Activated CD8-positive, alpha-beta memory T cell treated with anti-CD3 and anti-CD28 coated beads for 48 hours (primary cell): ENCODE data around the gene LY6G6D.

Experiments used
- DNase-seq, 3 experiments: peaks; one replicate each; pipeline ENCODE4 v3.0.0-alpha.2; 2020; ENCODE audit warnings: low read depth in 2 of 3, low spot score in 2 of 3

The LY6G6D gene

GRCh38 chr6:31717499-31718222 lies 2.5 kb downstream of the LY6G6D start:
- DNase-seq = no peak

GRCh38 chr6:31718265-31718664 lies 3.1 kb downstream of the LY6G6D start:
- DNase-seq = no peak

- no peak for DNase-seq
Measured at GRCh38 chr6:31719001-31719400, 3.9 kb downstream of the LY6G6D start.

DNA sequence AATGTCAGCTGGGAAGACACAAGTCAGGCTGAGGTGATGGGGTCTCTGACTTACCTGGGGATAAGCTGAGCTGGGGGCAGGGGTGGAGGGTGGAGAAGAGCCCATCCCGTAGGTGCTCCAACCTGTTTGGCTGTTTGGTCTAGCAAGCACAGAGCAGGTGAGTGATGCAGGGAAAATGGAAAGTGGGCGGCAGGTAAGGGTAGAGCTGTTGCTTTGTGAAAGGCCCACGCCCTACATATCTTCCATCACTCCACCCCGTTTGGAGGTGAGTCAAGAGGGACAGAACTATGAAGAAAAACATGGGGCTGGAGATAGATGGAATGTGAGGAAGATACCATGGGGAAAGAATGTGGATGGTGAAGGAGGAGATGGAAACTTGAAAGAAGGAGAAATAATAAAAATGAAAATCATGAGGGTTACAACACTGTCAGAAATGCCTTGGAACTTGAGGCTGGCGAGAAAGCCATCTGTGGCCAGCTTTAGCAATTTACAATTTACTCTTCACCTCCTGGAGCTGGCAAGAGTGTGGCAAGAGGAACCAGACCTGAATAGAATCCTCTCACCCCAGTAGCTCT lies 5.1 kb downstream of the LY6G6D start:
- DNase-seq = no peak

DNA sequence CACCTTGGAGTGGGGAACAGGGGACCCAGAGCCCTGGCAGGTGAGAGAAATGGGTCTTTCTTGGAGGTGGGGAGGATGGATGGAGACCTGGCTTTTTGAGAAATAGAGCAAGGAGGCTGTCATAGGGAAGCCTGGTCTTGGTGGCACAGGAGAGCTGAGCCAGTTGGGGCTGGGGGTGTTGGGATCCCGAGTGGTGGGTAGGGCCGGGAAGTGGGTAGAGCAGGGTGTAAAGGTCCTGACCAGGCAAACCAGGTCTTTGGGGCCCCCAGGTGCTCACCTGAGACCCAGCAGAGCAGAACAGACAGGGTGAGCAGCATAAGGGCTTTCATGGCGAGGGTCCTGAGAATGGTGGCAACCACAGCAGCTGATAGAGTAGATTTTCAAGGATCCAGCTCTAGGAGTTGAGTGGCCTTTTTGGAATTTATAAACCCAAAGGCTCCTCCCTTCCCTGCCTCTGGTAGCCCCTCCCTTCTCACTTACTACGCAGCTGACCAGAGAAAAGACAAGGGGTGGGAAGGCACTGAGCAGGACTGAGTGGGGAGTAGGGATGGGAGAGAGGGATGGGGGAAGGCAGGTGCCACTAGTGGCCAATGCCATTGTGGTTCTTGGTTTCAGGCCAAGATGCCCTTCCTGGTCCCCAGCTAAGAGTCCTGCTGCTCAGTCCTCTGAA lies 6.3 kb downstream of the LY6G6D start, which contains the start of gene LY6G6C:
Gene LY6G6C (minus strand): TSS at position 396 of the 670 bp plus-strand sequence. CDS start 67 bp downstream, at position 329.
- no peak for DNase-seq

DNA sequence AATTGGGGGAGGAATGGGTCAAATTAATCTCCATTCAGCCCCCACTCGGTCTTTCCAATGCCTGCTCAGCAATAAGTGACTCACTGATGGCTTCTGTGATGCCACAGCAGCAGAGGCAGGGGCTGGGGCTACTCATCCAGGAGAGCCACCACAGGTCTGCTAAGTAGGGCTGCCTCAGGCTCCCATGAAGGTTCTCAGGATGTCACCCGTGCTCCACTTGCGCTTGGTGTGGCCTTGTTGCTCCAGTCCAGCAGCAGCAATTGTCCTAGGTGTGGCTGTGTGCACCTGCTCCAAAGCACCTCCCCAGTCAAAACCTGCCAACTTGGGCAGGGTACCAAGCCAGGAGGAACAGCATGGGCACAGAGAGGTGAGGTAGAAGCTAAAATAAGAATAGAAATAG lies 7.0 kb downstream of the LY6G6D start:
- DNase-seq = no peak

DNA sequence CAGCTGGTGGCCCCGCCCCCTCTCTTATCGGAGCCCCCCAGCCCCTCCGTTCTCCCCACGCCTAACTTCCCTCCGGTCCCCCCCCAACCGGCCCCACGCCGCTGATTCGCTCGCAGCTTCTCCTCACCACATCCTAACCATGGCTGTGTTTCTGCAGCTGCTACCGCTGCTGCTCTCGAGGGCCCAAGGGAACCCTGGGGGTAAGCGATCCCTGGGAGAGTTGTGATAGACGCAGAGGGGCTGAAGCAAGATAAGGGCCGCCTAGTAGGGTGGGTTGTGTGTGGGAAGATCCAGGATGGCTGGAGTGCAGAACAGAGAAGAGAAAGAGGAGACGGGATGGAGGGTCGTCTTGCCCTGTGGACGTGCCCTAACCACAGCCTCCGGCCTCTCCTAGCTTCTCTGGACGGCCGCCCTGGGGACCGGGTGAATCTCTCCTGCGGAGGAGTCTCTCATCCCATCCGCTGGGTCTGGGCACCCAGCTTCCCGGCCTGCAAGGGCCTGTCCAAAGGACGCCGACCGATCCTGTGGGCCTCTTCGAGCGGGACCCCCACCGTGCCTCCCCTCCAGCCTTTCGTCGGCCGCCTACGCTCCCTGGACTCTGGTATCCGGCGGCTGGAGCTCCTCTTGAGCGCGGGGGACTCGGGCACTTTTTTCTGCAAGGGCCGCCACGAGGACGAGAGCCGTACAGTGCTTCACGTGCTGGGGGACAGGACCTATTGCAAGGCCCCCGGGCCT lies 8.3 kb downstream of the LY6G6D start, which contains the start of gene MPIG6B:
Gene MPIG6B (plus strand): TSS at position 129 of the 735 bp plus-strand sequence. CDS start 11 bp downstream, at position 140.
- DNase-seq = no peak

DNA sequence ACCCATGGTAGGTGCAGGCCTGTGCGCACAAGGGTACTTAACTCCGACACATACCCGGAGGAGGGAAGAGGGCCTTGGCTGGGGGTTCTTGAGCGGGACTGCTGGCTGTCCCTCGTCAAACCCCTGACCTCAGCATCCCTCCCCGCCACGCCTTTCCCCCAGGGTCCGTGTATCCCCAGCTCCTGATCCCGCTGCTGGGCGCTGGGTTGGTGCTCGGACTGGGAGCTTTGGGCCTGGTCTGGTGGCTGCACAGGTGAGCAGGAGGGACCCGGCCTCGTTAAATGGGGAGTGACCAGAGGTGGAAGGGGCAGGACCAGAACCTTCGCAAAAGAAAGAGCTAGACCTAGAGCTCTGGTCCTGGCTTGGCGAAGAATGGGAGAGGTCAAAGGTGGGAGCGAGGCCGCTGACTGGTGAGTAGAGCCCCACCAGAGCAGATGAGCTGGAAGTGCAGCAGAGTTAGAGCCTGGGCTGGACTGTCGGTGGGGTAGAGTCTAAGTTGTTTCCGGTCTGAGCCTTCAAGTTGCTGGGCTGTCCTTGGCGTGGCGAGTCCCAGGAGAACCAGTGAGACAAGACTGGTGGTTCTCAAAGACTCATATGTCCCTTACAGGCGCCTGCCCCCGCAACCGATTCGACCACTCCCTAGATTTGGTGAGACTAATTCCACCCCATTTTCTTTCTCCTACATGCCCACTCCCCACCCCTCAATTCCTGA lies 9.0 kb downstream of the LY6G6D start:
- no peak for DNase-seq

DNA sequence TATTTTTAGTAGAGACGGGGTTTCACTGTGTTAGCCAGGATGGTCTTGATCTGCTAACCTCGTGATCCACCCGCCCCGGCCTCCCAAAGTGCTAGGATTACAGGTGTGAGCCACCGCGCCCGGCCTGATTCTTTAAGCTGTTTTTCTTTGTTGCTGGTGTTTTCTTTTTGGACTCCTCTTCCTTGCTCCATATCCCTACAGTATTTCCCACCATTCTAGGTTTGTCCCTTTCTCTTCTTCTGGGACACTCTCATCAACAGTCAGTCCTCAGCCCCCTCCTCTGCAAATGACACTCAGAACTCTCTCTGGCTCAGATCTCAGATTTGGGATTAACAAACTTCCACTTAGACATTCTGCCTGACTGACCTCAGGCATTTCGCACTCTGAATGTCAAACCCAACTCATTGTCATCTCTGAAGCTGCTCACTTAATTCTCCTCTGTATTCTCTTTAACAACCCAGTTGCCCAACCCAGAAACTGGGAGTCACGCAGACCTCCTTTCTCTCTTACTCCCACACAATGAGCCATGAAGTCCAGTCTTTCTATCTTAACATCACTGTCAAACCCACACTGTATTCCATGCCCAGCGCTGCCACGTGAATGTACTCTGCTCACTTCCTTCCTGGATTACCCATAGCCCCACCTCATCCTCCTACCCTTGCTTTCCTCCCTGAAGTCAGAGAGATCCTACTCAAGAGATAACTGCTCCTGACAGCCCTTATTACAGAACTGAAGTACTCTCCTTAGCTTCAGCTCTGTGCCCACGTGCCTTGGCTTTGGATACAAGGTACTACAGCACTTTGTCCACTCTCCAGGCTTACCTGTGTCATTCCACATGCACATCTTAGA lies 10.6 kb downstream of the LY6G6D start:
- DNase-seq = no peak

GRCh38 chr6:31727034-31727716 lies 12.0 kb downstream of the LY6G6D start:
- DNase-seq = no peak

- no peak for DNase-seq
Measured at GRCh38 chr6:31727717-31728671, 12.8 kb downstream of the LY6G6D start.

DNA sequence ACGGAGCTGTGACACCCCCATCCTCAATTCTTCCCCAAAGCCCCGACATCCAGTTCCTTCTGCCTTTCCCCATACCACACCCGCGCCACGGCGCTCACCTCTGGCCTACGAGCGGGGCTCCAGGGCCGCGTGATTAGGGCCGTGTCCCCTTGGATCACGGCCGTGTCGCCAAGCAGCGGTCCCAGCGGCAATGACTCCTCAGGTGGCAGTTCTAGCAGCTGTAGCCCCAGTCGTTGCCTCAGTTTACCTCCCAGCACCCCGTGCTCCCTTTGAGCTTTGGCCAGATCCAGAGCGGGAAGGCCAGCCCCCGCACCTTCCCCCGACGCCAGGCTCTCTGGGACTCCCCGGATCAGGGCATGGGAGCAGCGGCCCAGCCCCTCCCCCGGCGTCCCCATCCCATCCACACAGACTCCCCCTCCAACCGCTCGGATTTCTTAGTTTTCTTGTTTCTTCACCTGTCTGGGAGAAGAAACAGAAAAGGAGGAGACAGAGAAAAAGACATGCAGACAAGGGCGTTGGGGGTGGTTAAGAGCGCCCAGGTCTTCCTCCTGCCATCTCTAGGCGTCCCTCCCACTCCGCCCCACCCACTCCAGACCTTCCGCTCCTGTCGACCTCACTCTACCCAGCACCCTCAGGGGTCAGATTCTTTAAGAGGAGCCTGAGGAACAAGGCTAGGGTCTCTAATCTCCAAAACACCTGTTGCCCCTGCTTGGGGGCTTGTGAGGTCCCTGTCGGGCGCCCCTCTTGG lies 13.8 kb downstream of the LY6G6D start, which contains the start of gene DDAH2:
Gene DDAH2 (minus strand): TSS at position 533 of the 748 bp plus-strand sequence. CDS start 138 bp downstream, at position 395.
- DNase-seq = no peak

DNA sequence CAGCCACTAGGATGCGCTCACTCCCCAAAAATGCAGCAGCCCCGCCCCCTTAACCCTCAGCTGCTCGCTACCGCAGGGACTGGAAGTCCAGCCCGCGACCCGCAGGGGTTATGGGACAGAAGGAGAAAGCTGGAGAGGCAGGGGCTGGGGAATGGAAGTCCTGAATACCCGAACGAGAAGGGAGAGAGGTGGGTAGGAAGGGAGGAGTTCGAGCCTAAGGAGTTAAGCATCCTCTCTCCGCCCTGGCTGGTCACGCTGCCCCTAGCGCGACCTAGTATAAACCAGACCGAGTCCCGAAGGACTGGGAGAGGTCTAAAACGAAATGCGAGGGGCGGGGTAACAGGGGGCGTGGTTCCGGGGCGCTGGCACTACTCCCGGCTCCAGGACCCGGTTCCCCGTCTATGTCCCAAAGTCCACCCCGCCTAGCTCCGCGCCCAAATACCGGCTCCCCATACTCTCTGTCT lies 14.4 kb downstream of the LY6G6D start:
- peak in 2 of 3 experiments; percentile 65 to 74 for DNase-seq

DNA sequence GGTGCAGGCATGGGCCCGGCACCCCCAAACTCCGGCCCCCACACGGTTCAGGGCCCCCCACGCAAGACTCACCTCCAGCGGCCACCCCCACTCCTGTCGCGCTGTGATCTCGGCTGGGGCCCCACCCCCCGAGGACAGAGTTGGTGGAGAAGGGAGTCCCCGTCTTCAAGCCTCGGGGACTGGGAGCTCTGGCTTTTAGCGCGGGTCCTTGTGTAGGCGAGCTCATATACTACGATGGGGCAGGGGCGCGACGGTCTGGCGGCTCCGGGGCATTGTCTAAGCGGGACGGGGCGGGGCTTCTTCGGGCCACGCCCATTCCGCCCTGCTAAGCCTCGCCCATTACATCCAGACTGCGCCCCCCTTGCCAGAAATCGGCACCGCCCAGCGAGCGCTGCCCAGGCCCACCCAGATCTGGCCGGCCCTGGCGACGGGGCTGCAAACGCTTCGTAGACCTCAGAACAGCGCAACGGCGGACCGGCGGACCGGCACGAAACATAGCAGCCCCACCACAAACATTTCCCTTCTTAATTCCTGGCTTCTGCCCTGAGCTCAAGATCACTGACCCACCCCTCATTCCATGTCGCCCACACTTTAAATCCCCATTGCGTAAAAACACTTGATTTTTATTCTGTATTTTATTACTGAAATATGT lies 15.0 kb downstream of the LY6G6D start:
- peak in 2 of 3 experiments; percentile 40 to 57 for DNase-seq

- DNase-seq = no peak
Measured at GRCh38 chr6:31730631-31731086, 15.5 kb downstream of the LY6G6D start.

DNA sequence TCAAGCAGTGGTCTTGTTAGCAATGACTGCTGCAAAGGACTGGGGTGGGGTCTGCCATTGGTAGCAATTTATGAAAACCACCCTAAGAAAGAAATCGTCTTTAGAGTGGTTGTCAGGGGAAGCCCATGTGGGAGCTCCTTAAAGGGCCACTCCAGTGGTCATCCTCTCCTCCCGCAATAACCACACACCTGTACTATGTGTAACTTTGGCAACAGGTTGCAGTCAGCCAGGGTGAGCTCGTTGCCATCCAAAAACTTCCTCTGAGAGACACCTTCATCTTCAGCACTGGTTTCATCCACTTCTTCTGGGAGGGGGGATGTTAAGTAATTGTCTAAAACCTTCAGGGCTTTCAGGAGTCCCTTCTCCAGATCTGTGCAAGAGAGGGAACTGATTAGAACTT lies 16.9 kb downstream of the LY6G6D start:
- DNase-seq = no peak

GRCh38 chr6:31733734-31734133 lies 18.6 kb downstream of the LY6G6D start:
- no peak for DNase-seq
